ENCODE data around the gene PPP1R1B.

PPP1R1B gene

DNA sequence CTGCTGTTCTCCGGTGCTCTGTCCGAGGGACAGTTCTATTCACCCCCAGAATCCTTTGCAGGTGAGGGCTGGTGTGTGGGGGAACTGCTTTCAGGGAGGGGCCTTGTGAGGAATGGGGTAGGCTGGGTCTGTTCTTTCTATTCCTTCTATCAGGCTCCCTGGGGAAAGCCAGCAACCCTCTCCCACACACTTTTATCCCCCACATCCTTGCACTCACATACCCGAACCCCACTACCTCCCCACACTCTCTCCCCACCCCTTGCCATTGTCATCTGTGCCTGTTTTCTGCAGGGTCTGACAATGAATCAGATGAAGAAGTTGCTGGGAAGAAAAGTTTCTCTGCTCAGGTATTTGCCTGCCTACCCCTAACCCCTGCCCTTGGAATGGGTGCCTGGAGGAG lies 32.0 kb downstream of the PPP1R1B start:
- no peak for DNase-seq

GRCh38 chr17:39659279-39660010 lies 32.7 kb downstream of the PPP1R1B start:
- no peak for DNase-seq

DNA sequence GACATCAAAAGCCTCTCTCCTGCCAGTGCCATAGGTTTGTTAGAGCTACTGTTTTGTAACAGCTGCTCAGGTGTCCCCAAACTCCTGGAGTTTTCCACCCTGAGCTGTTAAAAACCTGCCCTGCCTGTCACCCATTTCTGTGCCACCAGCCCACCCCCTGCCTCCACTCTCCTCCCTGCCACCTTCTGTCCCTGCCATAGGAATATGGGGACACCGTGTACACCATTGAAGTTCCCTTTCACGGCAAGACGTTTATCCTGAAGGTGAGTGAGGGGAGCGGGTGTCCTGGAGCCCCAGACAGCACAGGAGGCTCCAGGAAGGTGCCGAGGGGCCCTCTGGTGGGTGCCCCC lies 33.2 kb downstream of the PPP1R1B start:
- no peak for DNase-seq

GRCh38 chr17:39660397-39661385 lies 33.9 kb downstream of the PPP1R1B start:
- DNase-seq = no peak

DNA sequence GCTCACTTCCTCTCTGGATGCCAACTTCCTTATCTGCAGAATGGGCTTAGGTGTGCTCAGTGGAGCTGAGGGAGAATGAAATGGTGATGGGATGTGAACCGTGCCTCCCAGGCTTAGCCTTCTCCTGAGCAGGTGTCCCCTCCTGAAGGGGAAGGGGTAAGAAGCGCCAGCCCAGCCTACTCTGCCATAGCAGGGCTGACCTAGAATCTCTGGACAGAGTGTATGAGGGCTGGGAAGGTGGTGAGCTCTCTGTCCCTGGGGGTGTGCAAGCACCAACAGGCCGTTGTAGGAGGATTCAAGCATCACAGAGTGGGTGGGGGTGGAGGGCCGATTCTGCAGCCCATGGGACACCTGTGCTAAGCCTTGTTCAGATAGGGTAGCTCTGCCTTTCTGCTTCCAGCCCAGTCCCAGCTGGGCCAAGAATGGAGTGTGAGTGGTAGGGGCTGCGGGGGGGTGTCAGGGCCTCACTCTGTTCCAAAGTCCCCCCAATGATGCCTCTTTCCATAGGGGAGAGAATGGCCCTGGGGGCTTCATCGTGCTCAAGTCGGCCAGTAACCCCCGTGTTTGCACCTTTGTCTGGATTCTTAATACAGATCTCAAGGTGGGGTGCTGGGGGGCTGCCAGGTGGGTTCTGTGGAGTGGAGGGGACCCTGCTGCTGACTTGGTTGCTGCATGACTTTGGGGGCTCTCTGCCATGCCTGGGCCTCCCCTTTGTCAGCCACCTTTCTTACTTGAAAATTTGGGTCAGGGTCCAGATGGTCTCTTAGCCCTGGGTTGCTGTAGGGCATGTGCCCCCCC lies 35.2 kb downstream of the PPP1R1B start:
- no peak for DNase-seq

DNA sequence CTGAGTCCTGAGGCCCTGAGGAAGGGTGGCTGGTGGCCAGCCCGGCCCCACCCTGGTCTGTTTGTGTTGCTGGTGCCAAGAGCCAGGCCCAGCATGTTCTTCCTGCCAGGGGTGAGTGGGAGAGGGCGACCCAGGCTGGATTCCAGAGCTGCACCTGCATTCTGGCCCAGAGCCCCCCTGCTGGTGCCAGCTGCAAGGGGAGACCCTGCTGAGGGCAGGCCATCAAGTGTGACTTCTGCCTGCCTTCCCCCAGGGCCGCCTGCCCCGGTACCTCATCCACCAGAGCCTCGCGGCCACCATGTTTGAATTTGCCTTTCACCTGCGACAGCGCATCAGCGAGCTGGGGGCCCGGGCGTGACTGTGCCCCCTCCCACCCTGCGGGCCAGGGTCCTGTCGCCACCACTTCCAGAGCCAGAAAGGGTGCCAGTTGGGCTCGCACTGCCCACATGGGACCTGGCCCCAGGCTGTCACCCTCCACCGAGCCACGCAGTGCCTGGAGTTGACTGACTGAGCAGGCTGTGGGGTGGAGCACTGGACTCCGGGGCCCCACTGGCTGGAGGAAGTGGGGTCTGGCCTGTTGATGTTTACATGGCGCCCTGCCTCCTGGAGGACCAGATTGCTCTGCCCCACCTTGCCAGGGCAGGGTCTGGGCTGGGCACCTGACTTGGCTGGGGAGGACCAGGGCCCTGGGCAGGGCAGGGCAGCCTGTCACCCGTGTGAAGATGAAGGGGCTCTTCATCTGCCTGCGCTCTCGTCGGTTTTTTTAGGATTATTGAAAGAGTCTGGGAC lies 36.0 kb downstream of the PPP1R1B start:
- no peak for DNase-seq

GRCh38 chr17:39663340-39663687 lies 36.6 kb downstream of the PPP1R1B start:
- DNase-seq = no peak

DNA sequence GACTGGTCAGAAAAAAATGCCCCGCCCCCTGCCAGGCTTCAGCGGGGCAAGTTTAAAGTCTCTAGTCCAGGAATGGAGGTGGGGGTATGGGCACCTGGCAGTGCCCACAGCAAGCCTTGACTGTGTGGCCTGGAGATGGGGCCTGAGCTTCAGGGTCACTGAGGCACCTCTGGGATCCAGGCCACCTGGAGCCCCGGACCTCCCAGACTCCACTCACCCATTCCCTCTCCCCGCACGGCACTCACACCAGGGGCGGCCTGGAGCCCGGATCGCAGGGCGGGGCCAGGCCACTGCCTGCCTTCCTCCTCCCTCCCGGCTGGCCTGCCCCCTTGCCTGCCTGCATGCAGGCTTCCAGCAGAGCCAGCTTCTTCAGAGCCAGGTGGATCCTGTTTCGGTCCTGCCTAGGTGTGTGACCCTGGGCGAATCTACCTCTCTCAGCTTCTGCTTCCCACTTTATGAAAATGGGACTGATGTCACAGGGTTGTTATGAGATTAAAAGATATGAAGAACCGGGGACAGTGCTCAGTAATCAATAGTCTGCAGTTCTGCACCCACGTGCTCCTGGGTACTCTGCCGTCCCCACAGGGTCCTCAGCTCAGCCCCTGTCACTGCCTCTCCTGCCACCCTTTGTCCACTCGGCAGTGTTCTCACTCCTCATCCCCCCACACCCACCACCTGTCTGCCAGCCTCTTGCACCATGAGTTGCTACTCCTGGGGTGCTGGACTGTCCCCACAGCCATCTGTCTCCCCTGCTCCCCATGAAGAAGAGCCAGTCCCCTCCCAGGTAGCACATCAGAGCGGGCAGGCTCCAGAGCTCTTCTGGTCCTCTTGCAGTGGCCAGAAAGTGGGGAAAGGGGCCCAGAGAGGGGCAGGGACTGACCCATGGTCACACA lies 37.2 kb downstream of the PPP1R1B start:
- no peak for DNase-seq

GRCh38 chr17:39664581-39665561 lies 38.1 kb downstream of the PPP1R1B start, which contains the start of gene TCAP:
TSS of gene TCAP (plus strand) at chr17:39665349. CDS start at chr17:39665360, 11 bp downstream.
- DNase-seq = no peak

GRCh38 chr17:39665642-39666224 lies 39.0 kb downstream of the PPP1R1B start:
- no peak for DNase-seq

- DNase-seq = no peak
These were observed 39.5 kb downstream of the PPP1R1B start for GRCh38 chr17:39666231-39666600.

DNA sequence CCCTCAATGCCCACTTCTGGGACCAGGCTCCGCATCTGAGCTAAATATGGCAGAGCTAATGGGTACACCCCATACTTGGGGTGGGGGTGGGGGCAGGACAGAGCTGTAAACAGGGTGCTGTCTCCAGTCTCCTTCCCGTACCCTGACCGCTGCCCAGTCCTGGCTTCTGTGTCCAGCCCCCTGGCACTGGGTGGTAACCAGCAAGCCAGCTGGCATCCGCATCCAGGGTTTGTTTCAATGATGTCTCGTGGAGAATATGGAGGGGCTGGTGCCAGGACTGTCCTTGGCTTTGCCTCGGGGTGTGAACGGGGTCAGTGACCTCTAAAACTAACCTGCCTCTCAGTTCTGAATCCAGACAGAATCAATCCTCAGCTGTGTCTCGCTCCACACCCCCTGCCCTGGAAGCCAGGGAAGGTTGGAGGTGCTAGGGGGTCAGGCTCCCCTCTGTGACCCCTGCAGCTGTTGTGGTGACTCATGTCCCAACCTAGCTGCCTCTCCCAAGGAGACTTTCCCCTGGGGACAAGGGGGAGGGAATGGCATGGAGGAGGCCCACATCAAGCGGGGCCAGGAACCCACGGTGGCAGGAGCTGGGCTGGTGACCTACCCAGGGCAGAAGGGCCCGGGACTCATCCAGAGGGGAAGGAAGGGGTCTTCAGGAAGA lies 40.0 kb downstream of the PPP1R1B start:
- no peak for DNase-seq

- no peak for DNase-seq
These were observed 40.7 kb downstream of the PPP1R1B start for GRCh38 chr17:39667262-39667944.

DNA sequence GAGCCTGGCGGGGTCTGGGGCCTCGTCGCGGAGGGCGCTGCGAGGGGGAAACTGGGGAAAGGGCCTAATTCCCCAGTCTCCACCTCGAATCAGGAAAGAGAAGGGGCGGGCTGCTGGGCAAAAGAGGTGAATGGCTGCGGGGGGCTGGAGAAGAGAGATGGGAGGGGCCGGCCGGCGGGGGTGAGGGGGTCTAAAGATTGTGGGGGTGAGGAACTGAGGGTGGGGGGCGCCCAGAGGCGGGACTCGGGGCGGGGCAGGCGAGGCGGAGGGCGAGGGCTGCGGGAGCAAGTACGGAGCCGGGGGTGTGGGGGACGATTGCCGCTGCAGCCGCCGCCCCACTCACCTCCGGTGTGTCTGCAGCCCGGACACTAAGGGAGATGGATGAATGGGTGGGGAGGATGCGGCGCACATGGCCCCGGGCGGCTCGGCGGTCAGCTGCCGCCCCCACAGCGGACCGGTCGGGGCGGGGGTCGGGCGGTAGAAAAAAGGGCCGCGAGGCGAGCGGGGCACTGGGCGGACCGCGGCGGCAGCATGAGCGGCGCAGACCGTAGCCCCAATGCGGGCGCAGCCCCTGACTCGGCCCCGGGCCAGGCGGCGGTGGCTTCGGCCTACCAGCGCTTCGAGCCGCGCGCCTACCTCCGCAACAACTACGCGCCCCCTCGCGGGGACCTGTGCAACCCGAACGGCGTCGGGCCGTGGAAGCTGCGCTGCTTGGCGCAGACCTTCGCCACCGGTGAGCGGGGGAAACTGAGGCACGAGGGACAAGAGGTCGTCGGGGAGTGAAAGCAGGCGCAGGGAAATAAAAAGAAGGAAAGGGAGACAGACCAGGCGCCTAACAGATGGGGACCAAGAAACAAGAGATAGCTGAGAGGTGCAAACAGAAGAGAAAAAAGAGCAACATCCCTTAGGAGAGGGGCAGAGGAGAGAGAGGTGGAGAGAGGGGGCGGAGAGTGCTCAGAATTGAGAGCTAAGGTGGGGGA lies 41.5 kb downstream of the PPP1R1B start, which contains the start of gene PNMT:
TSS of gene PNMT (plus strand) at position 509 of the 980 bp plus-strand sequence. CDS start at position 532, 23 bp downstream.
- DNase-seq = no peak

DNA sequence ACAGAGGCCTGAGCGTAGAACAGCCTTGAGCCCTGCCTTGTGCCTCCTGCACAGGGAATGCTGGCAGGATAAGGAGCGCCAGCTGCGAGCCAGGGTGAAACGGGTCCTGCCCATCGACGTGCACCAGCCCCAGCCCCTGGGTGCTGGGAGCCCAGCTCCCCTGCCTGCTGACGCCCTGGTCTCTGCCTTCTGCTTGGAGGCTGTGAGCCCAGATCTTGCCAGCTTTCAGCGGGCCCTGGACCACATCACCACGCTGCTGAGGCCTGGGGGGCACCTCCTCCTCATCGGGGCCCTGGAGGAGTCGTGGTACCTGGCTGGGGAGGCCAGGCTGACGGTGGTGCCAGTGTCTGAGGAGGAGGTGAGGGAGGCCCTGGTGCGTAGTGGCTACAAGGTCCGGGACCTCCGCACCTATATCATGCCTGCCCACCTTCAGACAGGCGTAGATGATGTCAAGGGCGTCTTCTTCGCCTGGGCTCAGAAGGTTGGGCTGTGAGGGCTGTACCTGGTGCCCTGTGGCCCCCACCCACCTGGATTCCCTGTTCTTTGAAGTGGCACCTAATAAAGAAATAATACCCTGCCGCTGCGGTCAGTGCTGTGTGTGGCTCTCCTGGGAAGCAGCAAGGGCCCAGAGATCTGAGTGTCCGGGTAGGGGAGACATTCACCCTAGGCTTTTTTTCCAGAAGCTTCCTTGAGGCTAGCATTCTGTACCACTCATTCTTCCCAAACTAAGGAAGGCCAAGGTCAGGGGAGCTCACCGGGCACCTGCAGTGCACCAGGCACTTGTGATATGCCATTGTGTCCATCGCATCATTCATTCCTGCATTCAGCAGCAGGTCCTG lies 43.4 kb downstream of the PPP1R1B start:
- DNase-seq = no peak

GRCh38 chr17:39670746-39671145 lies 44.0 kb downstream of the PPP1R1B start:
- no peak for DNase-seq

Measured in kidney glomerular epithelial cell (primary cell).